Superior temporal gyrus (tissue), 1 donor: ENCODE results near the gene RABGAP1L.
"Not testable (repeated sequence)": the region's sequence is repeated elsewhere in the genome, so short reads cannot be mapped to it uniquely, and the experiment has no call there.

Experiments used
- DNase-seq: peaks from one replicate; pipeline ENCODE4 v3.0.0-alpha.2; 2016; ENCODE audit errors: extremely low spot score

RABGAP1L gene

DNA sequence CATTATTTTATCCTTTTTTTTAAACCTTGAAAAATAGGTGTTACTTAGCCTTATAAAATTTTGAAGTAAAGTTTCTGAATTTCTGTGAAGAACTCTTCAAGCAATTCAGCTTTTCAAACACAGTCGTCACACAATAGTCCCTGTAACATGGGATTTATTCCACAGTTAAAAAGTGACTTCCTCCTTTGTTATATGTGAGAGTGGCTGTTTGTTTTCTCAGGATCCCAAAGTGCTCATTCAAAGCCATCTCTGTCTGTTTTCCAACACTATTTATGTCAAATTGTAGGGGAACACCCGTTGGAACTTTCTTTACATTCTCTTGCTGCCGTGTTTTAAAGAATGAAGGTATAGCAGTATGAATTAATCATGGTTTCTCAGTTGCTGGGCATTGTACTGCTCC lies 207.6 kb downstream of the RABGAP1L start:
- peak; percentile 32 for DNase-seq

DNA sequence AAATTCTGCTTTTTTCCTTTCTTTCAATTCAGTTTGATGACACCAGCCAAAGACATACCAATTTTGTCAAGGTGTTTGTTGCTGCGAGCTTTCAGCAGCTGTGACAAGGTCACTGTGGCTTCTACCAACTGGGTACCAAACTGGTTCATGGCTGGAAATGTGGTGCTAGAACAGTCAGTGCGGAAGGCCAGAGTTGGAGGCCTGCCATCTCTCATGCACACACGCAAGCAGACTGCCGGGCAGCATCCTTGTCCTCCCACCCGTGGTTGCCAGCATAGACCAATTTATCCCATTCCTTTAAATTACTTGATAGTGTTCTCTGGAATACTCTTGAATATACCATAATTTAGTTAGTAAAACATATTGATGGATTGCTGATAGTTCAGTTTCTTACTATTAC lies 208.6 kb downstream of the RABGAP1L start:
- DNase-seq, result peak; percentile 44

DNA sequence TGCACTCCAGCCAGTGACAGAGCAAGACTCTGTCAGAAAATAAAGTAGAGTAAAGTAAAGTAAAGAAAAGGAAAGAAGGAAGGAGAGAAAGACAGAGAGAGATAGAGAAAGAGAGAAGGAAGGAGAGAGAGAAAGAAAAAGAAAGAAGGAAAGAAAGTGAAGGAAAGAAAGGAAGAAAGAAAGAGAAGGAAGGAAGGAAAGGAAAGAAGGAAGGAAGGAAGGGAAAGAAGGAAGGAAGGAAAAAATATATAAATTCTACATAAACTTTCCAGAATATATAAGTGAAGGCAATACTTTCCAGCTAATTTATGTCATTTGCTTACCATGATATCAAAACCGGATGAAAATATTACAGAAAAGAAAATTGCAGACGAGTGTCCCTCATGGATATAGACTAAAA lies 216.7 kb downstream of the RABGAP1L start:
- DNase-seq, result no peak

DNA sequence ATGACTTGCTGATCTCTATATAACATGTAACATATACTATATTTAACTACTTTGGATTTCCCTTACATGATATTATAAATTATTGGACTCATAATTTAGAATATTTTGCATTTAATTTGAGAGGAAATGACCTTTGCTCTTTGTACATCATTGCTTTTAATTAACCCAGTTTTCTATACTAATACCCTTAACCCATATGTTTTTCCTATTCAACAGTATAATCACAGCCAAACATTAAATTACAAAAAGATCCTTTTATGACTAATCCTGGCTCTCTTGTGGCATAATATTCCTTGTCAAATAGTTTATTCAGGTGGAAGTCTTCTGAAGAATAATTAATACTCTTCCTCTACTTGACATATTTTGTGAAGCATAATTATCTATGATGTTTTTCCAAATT lies 232.4 kb downstream of the RABGAP1L start:
- DNase-seq, result no peak

DNA sequence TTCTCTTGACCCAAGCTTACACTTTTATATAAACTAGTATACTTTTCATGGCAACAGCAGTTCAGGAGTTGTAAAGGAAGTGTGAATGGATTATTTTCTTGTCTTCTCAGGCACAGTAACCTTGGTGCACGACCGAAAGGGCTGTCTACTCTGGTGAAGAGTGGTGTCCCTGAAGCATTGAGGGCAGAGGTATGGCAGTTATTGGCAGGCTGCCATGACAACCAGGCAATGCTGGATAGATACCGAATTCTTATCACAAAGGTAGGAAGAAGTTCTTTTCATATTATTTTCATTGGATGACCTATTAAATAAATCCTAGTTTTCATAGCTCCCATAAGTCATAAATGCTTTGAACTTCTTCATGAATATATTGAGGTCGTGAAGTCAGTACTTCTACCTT lies 234.6 kb downstream of the RABGAP1L start:
- DNase-seq, result no peak

DNA sequence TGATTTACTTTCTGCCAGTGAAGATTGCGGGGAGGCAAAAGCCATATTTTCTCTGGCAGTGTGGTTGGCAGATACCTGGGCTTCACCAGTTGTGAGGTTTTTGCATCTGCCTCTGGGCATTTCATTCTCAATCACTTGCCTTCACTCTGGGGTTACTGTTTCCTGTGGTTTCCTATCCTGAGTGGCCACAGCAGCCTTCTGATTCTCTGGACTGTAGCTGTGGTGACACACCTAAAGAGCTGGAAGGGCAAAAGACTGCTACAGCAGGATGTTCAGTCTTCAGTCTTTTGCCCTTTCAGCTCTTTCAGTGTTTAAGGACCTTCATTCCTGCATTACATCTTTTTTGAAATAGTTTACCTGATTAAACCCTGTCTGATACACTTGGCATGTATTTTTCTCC lies 237.9 kb downstream of the RABGAP1L start:
- no peak for DNase-seq

DNA sequence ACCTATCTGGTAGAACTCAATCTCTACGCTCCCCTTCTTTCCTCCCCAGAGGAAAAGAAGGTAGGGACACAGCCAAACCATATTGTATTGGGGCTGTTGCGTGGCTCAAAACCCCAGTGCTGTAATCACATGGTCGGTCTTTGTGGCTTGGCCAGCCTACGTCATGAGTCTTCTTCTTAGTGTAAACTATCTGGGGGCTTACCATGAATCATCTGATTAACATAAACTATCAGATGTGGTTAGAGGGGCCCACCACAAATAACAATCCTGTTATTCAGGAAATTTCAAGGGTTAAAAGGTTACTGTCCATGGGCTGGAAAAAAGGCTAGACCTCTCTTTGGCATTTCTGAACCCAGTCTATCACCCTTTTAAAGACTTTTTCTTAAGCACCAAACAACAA lies 238.9 kb downstream of the RABGAP1L start:
- DNase-seq, result no peak

DNA sequence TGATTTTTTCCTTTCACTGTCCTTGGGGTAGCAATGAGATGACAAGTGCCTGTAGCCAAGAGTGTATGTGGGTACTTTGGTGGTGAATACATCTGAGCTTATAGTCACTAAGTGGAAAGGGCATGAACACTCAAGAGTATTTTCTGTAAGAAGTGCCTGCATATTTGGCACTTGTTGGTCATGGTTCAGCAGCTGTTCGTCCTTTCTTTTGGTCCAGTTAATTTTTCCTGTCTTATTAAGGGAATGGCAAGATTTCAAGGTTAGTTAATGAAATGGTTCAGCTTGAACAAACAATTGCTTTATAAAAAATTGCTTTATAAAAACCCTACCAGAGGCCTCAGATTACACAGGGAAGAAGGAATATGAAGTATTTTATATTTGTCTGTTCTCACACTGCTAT lies 239.9 kb downstream of the RABGAP1L start:
- no peak for DNase-seq

DNA sequence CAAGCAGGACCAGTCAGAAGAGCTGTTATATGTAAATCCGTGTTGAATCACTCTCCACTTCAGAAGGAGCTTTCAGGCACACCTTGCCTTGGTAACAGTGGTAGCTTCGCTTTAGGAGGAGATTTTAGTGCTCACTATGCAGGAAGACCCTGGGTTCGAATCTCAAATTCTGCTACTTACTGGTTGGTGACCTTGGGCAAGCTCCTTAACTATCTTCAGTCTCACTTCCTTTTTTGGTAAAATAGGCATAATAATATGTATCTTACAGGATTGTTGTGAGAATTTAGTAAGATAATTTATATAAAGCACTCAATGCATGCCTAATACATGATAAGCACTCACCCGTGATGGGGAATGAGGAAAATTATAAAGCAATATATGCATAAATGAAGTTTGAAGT lies 241.8 kb downstream of the RABGAP1L start:
- DNase-seq, result no peak

DNA sequence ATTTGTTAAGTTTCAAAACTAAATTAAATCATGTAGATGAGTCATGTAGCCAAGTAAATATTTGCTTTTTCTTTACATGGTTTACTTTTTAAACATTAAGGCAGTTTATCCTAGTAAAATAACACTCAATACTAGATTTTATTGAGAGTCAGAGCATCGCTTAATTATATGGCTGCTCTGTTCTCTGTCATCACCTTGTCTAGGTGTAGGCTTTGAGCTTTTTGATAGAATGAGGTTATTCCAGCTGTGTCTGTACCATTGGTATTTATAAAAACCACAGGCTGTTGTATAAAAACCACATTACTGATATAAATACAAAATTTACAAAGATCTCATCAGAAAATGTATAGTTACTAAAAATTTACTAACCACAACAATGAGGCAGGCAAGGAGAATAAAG lies 245.9 kb downstream of the RABGAP1L start:
- DNase-seq, result no peak

DNA sequence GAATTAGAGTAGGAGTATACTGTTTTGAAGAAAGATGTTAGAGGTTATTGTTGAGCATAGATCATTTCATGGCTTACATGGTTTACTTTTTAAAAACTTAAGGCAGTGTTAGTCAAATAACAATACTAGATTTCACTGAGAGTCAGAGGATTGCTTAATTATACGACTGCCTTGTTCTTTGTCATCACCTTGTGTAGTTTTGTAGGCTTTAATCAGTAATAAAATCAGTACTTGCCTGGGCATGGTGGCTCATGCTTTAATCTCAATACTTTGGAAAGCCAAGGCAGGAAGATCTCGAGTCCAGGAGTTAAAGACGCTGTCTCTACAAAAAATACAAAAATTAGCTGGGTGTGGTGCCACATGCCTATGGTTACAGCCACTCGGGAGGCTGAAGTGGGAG lies 247.1 kb downstream of the RABGAP1L start:
- DNase-seq, result no peak

DNA sequence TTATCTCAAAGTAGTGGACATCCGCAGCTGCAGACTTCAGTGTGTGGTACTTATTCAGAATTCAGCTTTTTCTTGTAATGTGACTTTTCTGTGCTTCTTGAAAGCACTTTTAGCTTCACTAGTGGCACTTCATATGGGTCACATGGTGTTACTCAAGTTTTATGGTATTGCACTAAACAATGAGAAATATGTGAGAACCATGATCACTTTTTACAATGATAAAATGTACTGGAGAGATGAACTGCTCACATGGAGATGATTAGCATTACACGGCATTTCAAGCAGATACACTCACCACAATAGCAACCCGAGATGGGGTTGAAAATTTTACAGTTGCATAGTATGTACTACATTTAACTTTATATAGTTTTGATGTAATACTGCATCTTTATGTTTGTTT lies 248.3 kb downstream of the RABGAP1L start:
- DNase-seq, result no peak

DNA sequence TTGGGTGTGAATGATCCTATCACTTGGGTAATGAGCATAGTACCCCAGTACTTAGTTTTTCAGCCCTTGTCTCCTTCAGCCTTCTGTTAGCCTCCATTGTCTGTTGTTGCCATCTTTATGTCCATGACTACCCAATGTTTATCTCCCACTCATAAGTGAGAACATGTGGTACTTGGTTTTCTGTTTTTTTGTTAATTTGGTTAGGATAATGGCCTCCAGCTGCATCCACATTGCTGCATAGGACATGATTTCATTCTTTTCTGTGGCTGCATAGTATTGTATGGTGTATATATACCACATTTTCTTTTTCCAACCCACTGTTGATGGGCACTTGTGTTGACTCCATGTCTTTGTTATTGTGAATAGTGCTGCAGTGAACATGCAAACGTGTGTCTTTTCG lies 248.8 kb downstream of the RABGAP1L start:
- DNase-seq, result no peak

DNA sequence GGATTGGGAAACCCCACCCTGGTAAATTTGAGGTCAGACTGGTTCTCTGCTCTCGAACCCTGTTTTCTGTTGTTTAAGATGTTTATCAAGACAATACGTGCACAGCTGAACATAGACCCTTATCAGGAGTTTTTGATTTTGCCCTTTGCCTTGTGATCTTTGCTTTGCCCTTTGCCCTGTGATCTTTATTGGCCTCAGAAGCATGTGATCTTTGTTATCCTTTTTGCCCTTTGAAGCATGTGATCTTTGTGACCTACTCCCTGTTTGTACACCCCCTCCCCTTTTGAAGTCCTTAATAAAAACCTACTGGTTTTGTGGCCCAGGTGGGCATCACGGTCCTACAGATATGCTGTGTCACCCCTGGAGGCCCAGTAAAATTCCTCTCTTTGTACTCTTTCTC lies 250.5 kb downstream of the RABGAP1L start:
- DNase-seq, result not testable (repeated sequence)

DNA sequence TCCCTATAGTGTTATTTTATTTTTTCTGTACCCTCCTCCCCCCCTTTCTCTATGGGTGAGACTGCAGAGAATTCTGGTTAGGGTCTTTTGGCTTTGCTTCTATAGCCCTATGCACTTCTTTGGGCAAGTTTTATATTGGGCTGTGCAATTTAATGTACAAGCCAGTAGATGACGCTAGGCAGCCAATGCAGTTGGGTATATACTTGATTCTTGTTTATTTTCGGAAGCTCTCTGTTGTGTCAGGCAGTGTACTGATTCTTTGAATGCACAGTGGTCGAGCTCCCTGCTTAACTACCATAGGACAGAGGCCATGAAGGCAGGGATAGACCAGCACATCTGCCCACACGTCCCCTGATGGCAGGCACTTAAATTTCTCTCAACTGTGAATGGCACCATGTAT lies 254.3 kb downstream of the RABGAP1L start:
- DNase-seq, result no peak

DNA sequence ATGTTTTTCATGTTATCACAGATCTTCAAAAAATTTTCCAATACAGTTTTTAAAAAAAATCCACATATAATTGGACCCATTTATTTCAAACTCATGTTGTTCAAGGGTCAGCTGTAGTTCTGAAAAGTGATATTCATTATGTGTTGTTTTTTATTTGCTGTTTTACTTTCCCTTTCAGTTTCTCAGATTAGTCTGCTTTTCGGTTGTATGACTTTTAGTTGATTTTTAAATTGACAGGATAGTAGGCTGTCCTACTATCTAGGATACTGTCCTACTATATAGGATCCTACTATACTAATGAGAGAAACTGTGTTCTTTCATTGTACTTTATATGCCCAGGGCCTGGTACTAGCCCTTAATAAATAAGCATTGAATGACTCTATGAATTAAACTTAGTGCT lies 254.9 kb downstream of the RABGAP1L start:
- DNase-seq, result no peak

DNA sequence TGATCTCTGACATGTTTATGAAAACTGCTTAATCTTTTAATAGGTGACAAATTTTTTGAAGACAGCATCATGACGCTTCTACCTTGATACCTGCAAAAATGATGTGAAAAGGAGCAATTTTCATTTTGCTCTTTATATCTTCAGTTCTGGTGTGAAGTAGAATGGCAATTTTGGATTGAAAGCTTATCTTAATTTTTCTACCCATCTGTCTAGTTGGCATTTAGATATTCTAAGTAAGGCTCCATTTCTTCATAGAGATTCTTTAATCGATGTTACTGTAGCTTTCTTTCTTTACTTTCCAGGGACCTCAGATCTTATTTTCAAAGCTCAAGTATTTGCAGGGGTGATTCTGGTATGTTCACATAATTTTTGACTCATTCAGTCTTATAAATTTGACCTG lies 256.2 kb downstream of the RABGAP1L start:
- no peak for DNase-seq

DNA sequence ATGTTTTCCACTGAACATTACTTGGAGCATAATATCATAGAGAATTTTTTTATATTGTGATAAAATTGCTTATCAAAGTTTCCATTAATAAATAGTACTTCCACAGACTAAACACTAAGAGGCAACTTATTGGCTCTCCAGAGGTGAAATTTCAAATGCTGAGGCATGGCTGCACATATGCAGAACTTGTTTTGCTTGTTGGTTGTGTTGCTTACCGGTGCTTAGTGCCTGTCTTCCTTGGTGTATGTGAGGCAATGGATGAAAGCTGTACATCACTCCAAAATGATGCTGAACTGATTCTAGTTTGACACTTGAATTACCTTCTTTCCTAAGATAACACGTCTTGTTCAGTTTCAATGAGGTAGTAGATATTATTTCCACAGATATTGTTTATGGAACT lies 258.6 kb downstream of the RABGAP1L start:
- DNase-seq, result no peak

DNA sequence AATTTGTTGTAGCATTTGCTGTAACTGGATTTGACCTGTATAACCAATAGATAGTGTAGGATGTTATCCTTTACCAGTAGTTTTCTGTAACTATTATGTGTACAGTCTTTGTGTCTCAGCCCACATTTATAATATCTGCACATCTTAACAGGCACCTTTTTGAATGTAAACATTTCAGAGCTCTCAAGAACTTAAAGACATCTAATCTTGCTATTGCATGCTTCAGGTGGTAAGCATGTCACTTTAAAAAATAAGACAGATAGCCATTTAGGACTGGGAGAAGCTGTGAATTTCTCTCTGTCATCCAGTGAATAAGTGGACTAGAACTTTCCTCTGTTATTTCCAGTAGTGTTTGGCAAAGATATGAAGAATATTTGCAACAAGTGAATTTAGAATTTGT lies 265.8 kb downstream of the RABGAP1L start:
- no peak for DNase-seq

DNA sequence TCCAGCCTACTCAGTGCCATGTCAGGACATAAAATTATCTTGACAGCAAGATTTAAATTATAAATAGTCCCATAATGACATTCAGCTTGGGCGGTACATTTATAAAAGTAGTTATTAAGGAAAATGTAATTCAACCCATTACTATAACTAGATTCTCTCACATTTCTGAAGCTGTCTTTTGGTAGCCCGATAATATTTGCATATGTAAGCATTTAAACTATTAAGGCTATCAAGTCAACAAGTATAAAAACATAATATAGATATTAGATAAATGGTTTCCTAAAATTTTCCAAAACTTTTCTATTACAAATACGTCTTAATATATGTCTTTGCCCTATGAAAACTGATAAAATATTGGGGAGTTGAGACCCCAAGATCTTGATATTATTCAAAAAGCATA lies 266.8 kb downstream of the RABGAP1L start:
- DNase-seq, result no peak

DNA sequence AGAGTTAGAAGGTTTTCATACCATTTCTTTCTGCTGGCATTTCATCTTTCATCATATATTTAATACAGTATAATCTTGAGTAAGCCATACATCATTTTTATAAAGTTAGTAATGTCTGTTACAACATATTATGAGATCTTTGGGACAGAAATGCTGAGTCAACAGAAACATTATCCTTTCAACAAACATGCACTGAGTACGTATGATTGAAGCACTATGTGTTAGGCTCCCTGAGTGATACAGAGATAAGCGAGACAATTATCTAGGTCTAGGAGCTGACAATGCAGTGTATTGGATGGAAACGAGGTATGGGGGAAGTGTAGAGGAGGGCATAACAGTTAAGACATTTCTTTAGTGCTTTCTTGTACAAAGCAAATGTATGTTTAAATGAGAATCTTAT lies 268.7 kb downstream of the RABGAP1L start:
- DNase-seq, result no peak

DNA sequence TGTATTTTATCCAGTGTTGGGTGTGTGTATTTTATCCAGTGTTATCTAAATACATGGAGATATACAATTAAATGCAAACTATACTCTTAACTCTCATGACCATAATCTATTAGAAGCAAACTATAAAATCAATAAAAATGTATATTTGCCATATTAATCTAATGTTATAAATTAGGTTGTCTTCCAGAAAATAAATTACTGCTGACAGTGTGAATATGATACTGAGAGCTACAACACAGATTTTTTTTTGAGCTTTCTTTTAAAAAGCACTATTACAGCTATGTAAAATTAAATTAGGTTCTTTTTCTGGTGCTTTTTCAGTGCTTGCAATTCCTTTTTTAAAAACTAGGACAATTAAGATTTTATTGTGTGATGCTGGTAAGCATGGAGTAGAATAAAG lies 269.4 kb downstream of the RABGAP1L start:
- DNase-seq, result no peak

DNA sequence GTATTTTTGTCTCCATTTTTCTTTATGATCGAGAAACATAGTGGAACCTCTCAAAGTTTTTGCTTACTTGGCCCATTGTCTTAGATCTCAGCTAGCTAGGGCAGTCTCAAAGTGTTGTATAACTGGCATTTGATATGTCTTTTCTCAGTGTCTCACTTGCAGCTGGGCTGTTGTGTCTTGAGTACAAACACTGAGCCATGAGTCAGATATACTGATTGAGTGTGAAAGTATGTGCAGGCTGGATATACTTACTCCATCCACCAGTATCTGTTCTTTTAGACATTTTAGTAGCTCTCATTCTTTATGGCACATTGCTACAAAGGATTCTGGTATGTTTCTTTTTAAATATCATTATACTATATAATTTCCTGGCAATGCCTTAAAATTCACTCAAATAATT lies 274.1 kb downstream of the RABGAP1L start:
- no peak for DNase-seq

DNA sequence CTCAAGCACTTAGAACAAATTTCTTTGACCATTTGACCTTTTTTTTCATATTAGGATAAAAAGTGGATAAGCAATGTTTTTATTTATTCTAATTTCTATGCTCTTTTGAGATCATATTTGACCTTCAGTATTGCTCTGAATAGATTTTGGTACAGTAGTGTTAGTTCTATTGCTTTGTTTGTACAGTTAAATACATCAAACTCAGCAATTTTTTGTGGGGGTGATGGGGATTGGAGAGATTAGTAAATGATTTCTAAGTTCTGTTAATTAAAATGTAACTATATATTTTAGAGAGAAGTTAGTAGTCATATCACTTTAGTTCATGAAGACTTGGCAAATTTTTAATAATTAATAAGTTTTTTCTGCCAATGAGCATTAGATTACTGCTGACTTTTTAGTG lies 286.0 kb downstream of the RABGAP1L start:
- DNase-seq, result no peak

DNA sequence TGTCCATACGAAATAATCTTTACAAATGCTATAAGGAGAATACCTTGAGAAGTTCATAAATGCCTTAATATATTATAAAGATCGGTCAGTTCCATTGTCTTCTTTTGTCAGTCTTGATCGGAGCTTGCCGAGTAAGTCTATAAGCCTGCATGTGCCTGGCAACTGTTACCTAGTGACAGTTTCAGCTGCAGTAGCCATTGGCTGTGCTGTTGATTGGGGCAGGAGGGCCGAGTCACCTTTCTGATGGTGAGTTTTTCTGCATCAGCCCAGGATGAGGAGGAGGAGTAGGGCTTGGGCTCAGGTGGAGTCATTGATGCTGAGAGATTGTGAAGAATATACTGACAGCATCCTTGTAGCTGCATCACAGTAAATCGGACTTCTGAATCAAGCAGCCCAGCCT lies 286.5 kb downstream of the RABGAP1L start:
- DNase-seq, result peak; percentile 56
